Peyer's patch (tissue), 4 donors: ENCODE results near the gene CCDC196.

ENCODE experiments used
- CTCF ChIP-seq, 6 experiments: fragments of 450-650 bp in 4 of 6; fragments of 200-600 bp in 2 of 6; sonication (generic) in 1 of 6; IDR thresholded peaks; one replicate each; pipeline ENCODE4 v1.5.1; 2017 to 2019; ENCODE audit warnings: antibody characterized with exemption in 6 of 6, mild to moderate bottlenecking in 3 of 6, moderate library complexity in 1 of 6
- POLR2A ChIP-seq, 2 donors: fragments of 450-650 bp; IDR thresholded peaks; one replicate each; pipeline ENCODE4 v1.5.1; 2017; ENCODE audit warnings: antibody characterized with exemption in 2 of 2, mild to moderate bottlenecking in 2 of 2, moderate library complexity in 2 of 2

GRCh38 chr14:66541627-66542026, 55.5 kb downstream of the CCDC196 start:
- no peak for TF ChIP-seq CTCF (IDR thresholded peaks at IDR 0.05)
- no peak for TF ChIP-seq POLR2A (IDR thresholded peaks at IDR 0.05)
